Mammary epithelial cell (primary cell): ENCODE measurements around the gene GLT6D1.

Source experiments
- CTCF ChIP-seq, 2 donors: IDR thresholded peaks in 1 of 2; conservative IDR thresholded peaks in 1 of 2; 2 replicates each; pipeline ENCODE4 v1.5.1; 2011 to 2012; ENCODE audit warnings: inconsistent platforms in 2 of 2, low read length in 2 of 2, mild to moderate bottlenecking in 2 of 2, control low read depth in 1 of 2, low read depth in 1 of 2; ENCODE audit not compliant: insufficient read depth in 1 of 2; ENCODE audit errors: extremely low read depth in 1 of 2
- EZH2 ChIP-seq: IDR thresholded peaks from 2 replicates; pipeline ENCODE4 v1.6.1; 2012; ENCODE audit warnings: low read length, inconsistent platforms, borderline replicate concordance

- TF ChIP-seq CTCF (conservative IDR thresholded peaks at IDR 0.05 in 1 of 2, IDR thresholded peaks at IDR 0.05 in 1 of 2; ENCODE audit: extremely low read depth in 1 of 2, insufficient read depth in 1 of 2, low read depth in 1 of 2, low read length in 2 of 2) = no peak
- no peak for TF ChIP-seq EZH2
These were observed 15.1 kb downstream of the GLT6D1 start for GRCh38 chr9:135624282-135624681.
